Peyer's patch (tissue), 4 donors: Measurements from ENCODE around the gene LIPK. TPM values are rescaled to one million over a fixed set of nuclear protein-coding genes. Genes with fewer than 3 reads are reported as not detected.
A peak's percentile ranks its signal among the peaks of the same experiment; 100 is the strongest.

Experiments used
- DNase-seq, 3 donors: peaks; one replicate each; pipeline ENCODE4 v3.0.0-alpha.2; 2017 to 2019
- H3K27ac ChIP-seq, 4 donors: fragments of 200-600 bp; sonication (generic); one replicate each; pipeline ENCODE4 v1.5.1; 2016 to 2019
- H3K27me3 ChIP-seq, 2 donors: fragments of 200-600 bp; sonication (generic); one replicate each; pipeline ENCODE4 v1.5.1; 2019
- H3K36me3 ChIP-seq, 3 donors: fragments of 200-600 bp; sonication (generic); one replicate each; pipeline ENCODE4 v1.5.1; 2016 to 2019
- H3K4me1 ChIP-seq, 4 donors: fragments of 200-600 bp; sonication (generic); one replicate each; pipeline ENCODE4 v1.5.1; 2016 to 2019
- H3K4me3 ChIP-seq, 4 donors: fragments of 200-600 bp; sonication (generic); 1 replicate in 3 of 4; 2 replicates in 1 of 4; pipeline ENCODE4 v1.5.1; 2016 to 2019; ENCODE audit warnings: mild to moderate bottlenecking in 1 of 4
- H3K9me3 ChIP-seq, 4 donors: fragments of 200-600 bp; sonication (generic); one replicate each; pipeline ENCODE4 v1.5.1; 2016 to 2019; ENCODE audit warnings: mild to moderate bottlenecking in 1 of 4
- POLR2A ChIP-seq, 2 donors: fragments of 450-650 bp; IDR thresholded peaks; one replicate each; pipeline ENCODE4 v1.5.1; 2017; ENCODE audit warnings: antibody characterized with exemption in 2 of 2, mild to moderate bottlenecking in 2 of 2, moderate library complexity in 2 of 2
- total RNA-seq, 4 donors: library from RNA; depleted of rRNA; stranded (reverse); fragments of >200 nt; gene quantifications; one replicate each; pipeline ENCODE4 v1.1.0, GENCODE V29; 2016
- TF ChIP-seq, protein P1 (sequence below), 6 experiments: fragments of 450-650 bp in 4 of 6; fragments of 200-600 bp in 2 of 6; sonication (generic) in 1 of 6; IDR thresholded peaks; one replicate each; pipeline ENCODE4 v1.5.1; 2017 to 2019; ENCODE audit warnings: antibody characterized with exemption in 6 of 6, mild to moderate bottlenecking in 3 of 6, moderate library complexity in 1 of 6

LIPK gene
- total RNA-seq, 4 donors from 2014 or later, result not detected

DNA sequence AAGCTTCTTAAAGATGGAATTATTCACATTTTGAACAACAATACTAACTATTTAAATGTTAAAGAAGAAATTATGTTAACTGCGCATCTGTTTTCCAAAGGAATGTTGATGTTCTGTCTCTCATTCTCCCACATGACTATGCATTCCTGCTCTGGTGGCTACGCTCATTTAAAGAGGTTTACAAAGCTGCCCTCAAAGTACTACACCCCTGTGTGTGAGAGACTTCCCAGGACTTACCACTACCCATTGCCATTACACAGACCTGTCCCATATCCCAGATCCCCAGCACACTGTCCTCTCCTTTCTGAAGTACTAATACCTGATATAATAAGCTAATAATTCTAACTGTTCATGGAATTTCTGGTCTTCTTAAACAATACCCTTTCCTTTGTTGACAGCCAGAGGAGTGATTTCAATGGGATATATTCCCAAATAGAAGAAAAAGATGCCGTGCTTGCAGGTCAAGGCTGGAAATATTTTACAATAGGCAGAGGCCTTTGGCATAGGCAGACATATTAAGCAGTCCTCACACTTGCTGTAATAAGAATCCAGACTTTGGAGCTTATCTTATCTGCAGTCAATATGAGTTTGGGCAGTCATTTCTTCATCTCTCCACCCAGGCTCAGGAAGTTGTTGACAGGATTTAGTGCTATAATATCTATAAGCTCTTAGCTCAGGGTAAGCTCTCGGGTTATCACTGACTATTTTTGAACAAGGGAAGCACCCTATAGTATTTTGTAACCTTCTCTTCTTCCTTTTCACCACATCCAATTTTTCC is 29.6 kb upstream of the LIPK start:
- Histone ChIP-seq H3K27me3 (no peaks in the 10 kb centered on the region), H3K27ac (no peak overlapping the region), H3K9me3 (no peaks in the 10 kb centered on the region), H3K4me1 (no peaks in the 10 kb centered on the region), H3K36me3 (no peaks in the 10 kb centered on the region), H3K4me3 (peak overlapping the region in 1 of 4 donors; percentile 4)
- TF ChIP-seq POLR2A (IDR thresholded peaks at IDR 0.05), result no peak
- TF ChIP-seq, protein P1, sequence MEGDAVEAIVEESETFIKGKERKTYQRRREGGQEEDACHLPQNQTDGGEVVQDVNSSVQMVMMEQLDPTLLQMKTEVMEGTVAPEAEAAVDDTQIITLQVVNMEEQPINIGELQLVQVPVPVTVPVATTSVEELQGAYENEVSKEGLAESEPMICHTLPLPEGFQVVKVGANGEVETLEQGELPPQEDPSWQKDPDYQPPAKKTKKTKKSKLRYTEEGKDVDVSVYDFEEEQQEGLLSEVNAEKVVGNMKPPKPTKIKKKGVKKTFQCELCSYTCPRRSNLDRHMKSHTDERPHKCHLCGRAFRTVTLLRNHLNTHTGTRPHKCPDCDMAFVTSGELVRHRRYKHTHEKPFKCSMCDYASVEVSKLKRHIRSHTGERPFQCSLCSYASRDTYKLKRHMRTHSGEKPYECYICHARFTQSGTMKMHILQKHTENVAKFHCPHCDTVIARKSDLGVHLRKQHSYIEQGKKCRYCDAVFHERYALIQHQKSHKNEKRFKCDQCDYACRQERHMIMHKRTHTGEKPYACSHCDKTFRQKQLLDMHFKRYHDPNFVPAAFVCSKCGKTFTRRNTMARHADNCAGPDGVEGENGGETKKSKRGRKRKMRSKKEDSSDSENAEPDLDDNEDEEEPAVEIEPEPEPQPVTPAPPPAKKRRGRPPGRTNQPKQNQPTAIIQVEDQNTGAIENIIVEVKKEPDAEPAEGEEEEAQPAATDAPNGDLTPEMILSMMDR (IDR thresholded peaks at IDR 0.05), result no peak
- DNase-seq, result no peak

- Histone ChIP-seq H3K27ac (no peak overlapping the region), H3K27me3 (no peaks in the 10 kb centered on the region), H3K36me3 (no peaks in the 10 kb centered on the region), H3K9me3 (no peaks in the 10 kb centered on the region), H3K4me1 (no peaks in the 10 kb centered on the region), H3K4me3 (no peak overlapping the region)
- no peak for DNase-seq
- TF ChIP-seq, protein P1 (IDR thresholded peaks at IDR 0.05), result no peak
- no peak for TF ChIP-seq POLR2A (IDR thresholded peaks at IDR 0.05)
Observed at GRCh38 chr10:88680958-88681357, 25.1 kb upstream of the LIPK start.

GRCh38 chr10:88682491-88682890 is 23.6 kb upstream of the LIPK start:
- Histone ChIP-seq H3K4me1 (no peaks in the 10 kb centered on the region), H3K27ac (no peak overlapping the region), H3K9me3 (no peaks in the 10 kb centered on the region), H3K4me3 (no peak overlapping the region), H3K27me3 (no peaks in the 10 kb centered on the region), H3K36me3 (no peaks in the 10 kb centered on the region)
- no peak for DNase-seq
- TF ChIP-seq, protein P1 (IDR thresholded peaks at IDR 0.05), result no peak
- no peak for TF ChIP-seq POLR2A (IDR thresholded peaks at IDR 0.05)

DNA sequence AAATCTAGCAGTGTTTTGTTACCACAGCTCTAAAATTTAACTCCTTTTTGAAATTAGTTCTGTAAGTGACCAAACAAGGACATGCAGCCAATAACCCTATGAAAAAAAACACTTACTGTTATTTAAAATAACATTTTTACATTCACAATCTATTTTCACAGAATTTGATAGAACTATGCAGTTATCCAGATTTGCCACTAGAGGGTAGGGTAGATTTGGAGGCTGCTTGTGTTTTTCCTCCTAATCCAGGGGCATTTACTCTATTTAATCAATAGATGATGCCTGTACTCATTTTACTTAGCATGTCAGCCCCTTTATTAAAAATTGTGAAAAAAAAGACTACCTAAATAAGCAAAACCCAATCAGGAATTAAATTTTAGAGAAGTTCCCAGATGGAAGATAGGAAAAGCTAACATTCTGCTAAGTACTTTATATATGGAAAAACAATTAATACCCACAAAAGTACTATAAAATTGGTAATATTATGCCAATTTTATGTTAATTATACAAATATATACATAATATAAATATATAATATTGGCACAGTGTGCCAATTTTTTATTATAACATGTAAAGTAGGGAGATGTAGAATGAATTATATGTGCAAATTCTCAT is 18.1 kb upstream of the LIPK start:
- no peak for TF ChIP-seq POLR2A (IDR thresholded peaks at IDR 0.05)
- TF ChIP-seq, protein P1 (IDR thresholded peaks at IDR 0.05), result peak; percentile 37 to 74 (median 72)
- DNase-seq, result no peak
- no peaks in the 10 kb centered on the region for H3K27me3 ChIP-seq
- no peak overlapping the region for H3K27ac ChIP-seq
- no peaks in the 10 kb centered on the region for H3K4me1 ChIP-seq
- H3K9me3 ChIP-seq, result no peaks in the 10 kb centered on the region
- no peak overlapping the region for H3K4me3 ChIP-seq
- no peaks in the 10 kb centered on the region for H3K36me3 ChIP-seq

- no peaks in the 10 kb centered on the region for H3K4me1 ChIP-seq
- no peaks in the 10 kb centered on the region for H3K9me3 ChIP-seq
- no peaks in the 10 kb centered on the region for H3K36me3 ChIP-seq
- no peaks in the 10 kb centered on the region for H3K27me3 ChIP-seq
- no peak for DNase-seq
- no peak for TF ChIP-seq POLR2A (IDR thresholded peaks at IDR 0.05)
- TF ChIP-seq, protein P1 (IDR thresholded peaks at IDR 0.05), result no peak
- H3K27ac ChIP-seq, result no peak overlapping the region
- H3K4me3 ChIP-seq, result no peak overlapping the region
Observed at GRCh38 chr10:88689366-88689765, 16.7 kb upstream of the LIPK start.
